Ramos (cell line): ENCODE results near the gene KCNA2.

Experiments used
- in situ Hi-C: fragments of 300-500 bp; cut with MboI; formaldehyde crosslinking; loops from one replicate; pipeline ENCODE4 v1.14.3; 2022; ENCODE audit warnings: low sequenced_read_pairs; ENCODE audit not compliant: unreplicated experiment

Gene KCNA2

DNA sequence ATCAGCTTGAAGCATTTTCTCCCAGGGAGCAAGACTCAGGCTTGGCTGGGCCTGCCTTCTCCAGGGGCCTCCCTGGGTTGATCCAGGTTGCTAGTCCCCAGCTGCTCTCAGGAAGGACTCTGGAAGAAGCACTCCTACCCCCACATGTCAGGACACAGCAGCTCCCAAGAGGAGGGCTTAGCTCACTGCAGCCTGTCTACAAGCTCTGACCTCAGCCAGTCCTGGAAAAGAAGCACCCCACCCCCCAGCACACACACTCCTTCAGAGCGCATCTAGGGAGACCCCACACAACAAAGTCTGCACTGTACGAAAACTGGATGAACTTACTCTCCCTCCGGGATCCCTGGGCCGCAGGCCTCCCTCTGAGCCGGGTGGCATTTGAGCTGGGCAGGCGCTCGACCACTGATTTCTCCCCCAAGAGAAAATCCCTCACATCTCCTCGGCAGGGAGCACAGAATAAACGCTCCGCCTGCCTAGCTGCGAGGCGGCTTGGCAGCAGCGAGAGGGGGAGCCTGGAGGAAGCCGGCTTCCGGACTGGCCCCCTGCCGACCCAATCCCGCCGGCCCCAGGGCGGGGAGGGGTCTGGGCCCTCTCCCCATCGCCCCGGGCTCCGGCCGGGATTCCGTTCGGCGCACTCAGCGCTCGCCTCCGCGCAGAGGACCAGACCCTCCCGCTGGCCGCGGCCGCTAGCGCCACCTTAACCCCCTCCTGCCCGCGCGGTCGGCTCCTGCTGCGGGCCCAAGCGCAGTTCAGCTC lies at the start of gene KCNA2:
Gene KCNA2, minus strand, starts transcription at position 458 of the 756 bp plus-strand sequence. CDS start 1,576 bp downstream, outside the sequence.
- in situ Hi-C loops: no loop called here

DNA sequence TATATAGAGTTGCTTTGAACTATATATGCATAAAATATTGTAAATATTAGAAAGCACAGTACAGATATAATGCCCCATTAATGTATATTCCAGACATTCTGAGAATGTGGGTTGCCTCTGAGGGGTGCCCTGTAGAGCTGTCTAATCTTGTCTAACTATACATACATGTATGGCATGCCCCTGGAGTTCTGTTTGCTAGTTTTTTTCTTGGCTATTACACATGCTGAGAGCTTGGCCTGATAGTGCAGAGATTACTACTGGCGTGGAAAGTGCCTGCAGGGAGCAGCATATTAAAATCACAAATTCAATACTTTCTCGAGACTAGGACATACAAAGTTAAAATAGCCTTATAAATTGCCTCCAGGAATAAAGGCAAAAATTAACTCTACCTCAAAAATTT lies 44.5 kb upstream of the KCNA2 start:
- in situ Hi-C loops: no loop called here

- in situ Hi-C loops: no loop called here
Measured at GRCh38 chr1:110648417-110648816, 42.3 kb upstream of the KCNA2 start.

DNA sequence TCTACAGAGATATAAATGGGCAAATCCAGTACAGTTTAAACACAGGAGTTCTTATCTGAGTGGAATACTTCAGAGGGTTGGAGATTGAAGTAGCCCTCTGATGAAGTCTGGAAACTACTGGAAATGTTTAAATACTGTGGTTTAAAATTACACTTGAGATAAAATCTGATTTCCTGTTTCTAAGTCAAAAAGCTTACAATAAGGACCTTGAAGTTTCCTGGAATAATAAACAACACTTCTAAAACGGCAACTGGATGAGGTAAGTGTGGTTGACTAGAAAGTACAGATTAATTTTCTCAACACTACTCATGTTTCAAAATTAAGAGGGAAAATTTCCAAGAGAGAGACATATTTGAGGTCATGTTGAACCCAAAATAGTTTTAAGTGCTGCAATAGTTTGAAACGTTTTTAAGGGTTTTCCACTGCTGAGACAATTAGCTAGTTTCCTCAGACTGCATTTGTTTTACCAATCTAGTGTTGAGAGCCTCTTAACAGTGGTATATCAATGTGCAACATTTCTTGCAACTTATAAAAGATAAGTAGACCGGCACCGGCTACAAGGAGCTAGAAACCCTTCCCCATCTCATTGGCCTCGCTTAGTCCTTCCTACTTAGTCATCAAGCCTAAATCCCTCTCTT lies 41.2 kb upstream of the KCNA2 start:
- in situ Hi-C loops: no loop called here

- in situ Hi-C loops: no loop called here
Measured at GRCh38 chr1:110645821-110646735, 39.9 kb upstream of the KCNA2 start.

DNA sequence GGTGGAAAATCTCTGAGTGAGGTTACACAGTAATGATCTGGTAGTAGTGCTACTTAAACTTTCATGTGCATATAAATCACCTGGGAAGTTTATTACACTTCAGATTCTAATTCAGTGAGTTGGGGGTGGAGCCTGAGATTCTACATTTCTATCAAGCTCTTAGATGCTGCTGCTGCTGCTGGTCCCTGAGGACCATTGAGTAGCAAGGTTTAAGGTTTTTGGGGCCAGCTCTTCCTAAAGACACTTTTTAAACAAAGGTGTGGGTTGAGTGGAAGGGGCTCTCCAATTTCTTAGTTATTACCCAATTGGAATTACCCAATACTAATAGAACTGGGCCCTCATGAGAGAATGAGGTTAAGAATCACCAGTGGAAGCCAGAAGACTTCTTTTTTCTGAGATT lies 39.1 kb upstream of the KCNA2 start:
- in situ Hi-C loops: no loop called here

DNA sequence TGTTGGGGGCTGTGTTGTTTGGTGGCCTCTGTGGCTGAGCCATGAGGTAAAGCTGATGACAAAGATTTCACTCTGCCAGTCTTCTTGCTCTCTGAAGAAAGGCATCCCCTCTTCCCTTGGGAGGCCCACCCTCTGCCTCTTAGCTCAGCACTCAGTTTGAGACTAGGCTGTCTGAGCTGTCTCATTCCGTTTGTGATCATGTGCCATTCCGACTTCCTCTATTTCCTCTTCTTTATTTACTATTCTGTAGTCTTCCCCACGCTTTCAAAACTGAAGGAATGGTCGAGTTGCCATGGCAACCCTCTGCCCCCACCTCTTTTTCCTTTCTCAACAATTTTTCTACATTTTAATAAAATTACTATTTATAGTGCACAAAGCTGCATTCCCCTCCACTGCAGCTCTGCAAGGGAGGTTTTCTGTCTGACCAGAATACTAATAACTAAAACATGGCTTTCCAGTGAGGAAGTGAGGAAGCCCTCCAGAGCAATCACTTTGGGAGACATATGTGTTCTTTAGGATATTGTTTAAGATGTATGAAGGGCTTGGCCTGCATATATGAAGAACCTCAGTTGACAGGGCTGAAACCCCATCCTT lies 37.8 kb upstream of the KCNA2 start:
- in situ Hi-C loops: no loop called here

DNA sequence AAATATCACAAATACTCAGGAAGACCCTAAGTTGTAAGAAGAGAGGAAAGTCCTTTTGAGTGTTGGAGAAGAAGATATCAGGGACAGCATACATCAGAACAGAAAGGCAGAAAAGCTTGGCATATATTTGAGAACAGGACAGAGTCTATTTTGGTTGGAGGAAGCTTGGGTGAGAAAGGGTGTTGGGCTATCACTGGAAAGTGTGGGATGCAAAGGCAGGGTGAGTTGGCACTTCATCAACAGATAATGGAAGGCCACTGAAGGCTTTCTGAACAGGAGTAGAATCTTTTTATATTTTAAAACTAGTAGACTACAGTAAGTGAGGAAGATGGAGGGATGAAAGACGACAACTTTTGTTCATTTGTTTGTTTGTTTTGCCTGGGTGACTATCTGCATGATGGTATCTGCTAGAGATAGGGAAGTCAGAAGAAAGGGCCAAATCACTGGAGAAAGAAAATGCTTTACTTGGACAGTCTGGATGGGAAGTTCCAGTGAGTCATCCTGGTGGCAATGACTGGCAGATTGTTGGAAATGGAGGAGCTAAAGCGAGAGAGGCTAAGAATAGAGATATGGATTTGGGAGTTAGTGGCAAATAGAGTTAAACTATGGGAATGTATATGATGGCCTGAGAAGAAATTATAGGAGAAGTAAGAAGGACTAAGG lies 33.7 kb upstream of the KCNA2 start:
- in situ Hi-C loops: loop anchor here (5.0 kb wide), 1 partner anchor 32 kb away; the partner anchor contains the start of gene KCNA3

GRCh38 chr1:110638556-110638955 lies 32.4 kb upstream of the KCNA2 start:
- in situ Hi-C loops: loop anchor here (5.0 kb wide), 1 partner anchor 34 kb away; the partner anchor contains the start of gene KCNA3

- in situ Hi-C loops: loop anchor here (5.0 kb wide), 1 partner anchor 34 kb away; the partner anchor contains the start of gene KCNA3
Measured at GRCh38 chr1:110638058-110638457, 31.9 kb upstream of the KCNA2 start.

GRCh38 chr1:110637475-110637874 lies 31.3 kb upstream of the KCNA2 start:
- in situ Hi-C loops: loop anchor here (5.0 kb wide), 1 partner anchor 35 kb away; the partner anchor contains the start of gene KCNA3

GRCh38 chr1:110636149-110636935 lies 30.2 kb upstream of the KCNA2 start:
- in situ Hi-C loops: loop anchor here (5.0 kb wide), 1 partner anchor 36 kb away; the partner anchor contains the start of gene KCNA3

- in situ Hi-C loops: loop anchor here (5.0 kb wide), 1 partner anchor 37 kb away; the partner anchor contains the start of gene KCNA3
Measured at GRCh38 chr1:110635434-110635833, 29.3 kb upstream of the KCNA2 start.

GRCh38 chr1:110634455-110635311 lies 28.5 kb upstream of the KCNA2 start:
- in situ Hi-C loops: loop anchor here (5.0 kb wide), 1 partner anchor 38 kb away; the partner anchor contains the start of gene KCNA3

DNA sequence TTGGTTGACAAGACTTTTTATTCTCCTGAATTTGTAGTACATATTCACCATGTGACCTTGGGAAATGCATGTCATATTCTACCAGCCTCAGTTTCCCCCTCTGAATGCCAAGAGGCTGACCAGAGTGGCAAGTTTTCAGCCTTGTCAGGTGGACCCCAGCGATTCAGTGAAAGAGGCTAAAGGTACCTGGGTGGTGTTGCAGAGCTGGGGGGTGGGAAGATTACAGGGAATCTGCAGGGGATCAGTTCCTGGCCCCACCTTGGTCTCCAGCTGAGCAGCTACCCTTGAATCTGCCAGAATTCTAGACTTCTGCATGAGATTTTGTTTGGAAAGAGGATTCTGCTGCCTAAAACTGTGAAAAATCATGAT lies 27.9 kb upstream of the KCNA2 start:
- in situ Hi-C loops: no loop called here

DNA sequence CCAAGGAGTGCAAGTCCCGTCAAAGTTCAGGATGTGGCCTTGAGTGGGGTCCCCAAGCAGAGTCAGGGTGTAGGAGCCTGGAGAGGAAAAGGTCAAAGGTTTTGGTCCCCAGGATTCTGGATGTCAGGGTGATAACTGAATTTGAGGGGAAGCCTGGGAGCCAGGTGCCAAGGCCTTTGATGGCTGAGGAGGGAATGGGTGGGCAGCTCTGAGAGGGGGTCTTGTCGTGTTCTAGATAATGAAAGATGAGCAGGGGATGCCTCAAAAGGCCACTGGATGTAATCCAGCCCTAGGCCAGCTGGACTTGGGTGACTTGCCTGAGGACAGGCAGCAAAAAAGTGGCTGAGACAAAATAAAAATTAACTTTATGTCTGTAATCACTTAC lies 27.5 kb upstream of the KCNA2 start:
- in situ Hi-C loops: no loop called here

DNA sequence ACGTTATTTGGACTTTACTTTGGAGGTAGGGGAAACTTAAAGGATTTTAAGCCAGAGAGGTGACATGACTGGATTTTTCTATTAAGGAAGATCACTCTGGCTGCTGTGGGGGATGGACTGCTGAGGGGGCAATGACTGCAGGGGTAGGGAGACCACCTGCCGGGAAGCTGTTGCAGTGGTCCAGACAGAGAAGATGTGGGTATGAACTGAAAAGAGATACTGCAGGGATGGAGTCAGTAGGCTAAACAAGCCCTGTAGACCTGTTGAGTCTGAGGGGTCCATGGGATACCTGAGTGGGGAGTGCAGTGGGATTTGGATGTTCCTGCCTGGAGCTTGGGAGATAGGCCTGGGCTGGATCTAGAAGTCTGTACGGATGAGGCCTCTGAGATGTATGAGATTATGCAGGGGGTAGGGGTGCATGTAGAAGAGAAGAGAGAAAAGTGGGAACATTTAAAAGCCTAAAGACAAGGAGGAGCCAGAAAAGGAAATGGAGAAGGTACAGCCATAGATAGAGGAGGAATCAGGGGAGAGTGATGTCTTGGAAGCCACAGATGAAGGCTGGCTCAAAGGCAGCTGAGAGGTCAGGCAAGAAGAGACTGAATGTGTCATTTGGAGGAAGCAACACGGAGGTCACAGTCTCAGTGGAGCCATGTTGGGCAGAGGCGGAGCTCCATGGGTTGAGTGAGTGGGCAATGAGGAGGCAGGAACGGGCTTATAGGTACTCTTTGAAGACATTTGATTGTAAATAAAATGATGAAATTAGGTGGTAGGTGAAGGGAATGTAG lies 25.9 kb upstream of the KCNA2 start:
- in situ Hi-C loops: no loop called here
